Measurements from ENCODE around the gene HES7. TPM values are rescaled to one million over a fixed set of nuclear protein-coding genes. Genes with fewer than 3 reads are reported as not detected.
A peak's percentile ranks its signal among the peaks of the same experiment; 100 is the strongest.

The HES7 gene
- total and polyA plus RNA-seq, 9 donors, result 0.11 to 0.97 (median 0.74) TPM; not detected in 2

GRCh38 chr17:8166731-8167130, 42.8 kb upstream of the HES7 start:
- Histone ChIP-seq H3K9me3 (no peaks in the 10 kb centered on the region), H3K27me3 (no peaks in the 10 kb centered on the region), H3K4me1 (ENCODE audit: insufficient read depth) (peaks cover 11% of the 10 kb centered on the region), H3K27ac (no peak overlapping the region), H3K36me3 (no peaks in the 10 kb centered on the region), H3K4me3 (no peak overlapping the region)
- no peak for TF ChIP-seq EP300 (IDR thresholded peaks at IDR 0.05)
- TF ChIP-seq, protein P1, sequence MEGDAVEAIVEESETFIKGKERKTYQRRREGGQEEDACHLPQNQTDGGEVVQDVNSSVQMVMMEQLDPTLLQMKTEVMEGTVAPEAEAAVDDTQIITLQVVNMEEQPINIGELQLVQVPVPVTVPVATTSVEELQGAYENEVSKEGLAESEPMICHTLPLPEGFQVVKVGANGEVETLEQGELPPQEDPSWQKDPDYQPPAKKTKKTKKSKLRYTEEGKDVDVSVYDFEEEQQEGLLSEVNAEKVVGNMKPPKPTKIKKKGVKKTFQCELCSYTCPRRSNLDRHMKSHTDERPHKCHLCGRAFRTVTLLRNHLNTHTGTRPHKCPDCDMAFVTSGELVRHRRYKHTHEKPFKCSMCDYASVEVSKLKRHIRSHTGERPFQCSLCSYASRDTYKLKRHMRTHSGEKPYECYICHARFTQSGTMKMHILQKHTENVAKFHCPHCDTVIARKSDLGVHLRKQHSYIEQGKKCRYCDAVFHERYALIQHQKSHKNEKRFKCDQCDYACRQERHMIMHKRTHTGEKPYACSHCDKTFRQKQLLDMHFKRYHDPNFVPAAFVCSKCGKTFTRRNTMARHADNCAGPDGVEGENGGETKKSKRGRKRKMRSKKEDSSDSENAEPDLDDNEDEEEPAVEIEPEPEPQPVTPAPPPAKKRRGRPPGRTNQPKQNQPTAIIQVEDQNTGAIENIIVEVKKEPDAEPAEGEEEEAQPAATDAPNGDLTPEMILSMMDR (IDR thresholded peaks at IDR 0.05), result no peak
- TF ChIP-seq POLR2A (IDR thresholded peaks at IDR 0.05), result no peak
- no peak for DNase-seq
- intact Hi-C loops (cut with DNase I), result no loop called here
- 90 to 94% (median 92%) methylated on average over 6 of the region's 6 CpGs for WGBS, 3 donors

- DNase-seq, result peak in 1 of 5 donors; percentile 41
- Histone ChIP-seq H3K27ac (peak overlapping the region; percentile 99 to 100), H3K4me3 (no peak overlapping the region), H3K36me3 (no peaks in the 10 kb centered on the region), H3K27me3 (no peaks in the 10 kb centered on the region), H3K9me3 (no peaks in the 10 kb centered on the region), H3K4me1 (ENCODE audit: insufficient read depth) (peaks cover 16% of the 10 kb centered on the region)
- TF ChIP-seq POLR2A (IDR thresholded peaks at IDR 0.05) (no peak), EP300 (IDR thresholded peaks at IDR 0.05) (no peak)
- TF ChIP-seq, protein P1 (IDR thresholded peaks at IDR 0.05), result no peak
- 28 to 42% (median 32%) methylated on average over 6 of the region's 6 CpGs for WGBS, 3 donors
- intact Hi-C loops (cut with DNase I), result no loop called here
Observed at GRCh38 chr17:8164815-8165131, 40.9 kb upstream of the HES7 start.

DNA sequence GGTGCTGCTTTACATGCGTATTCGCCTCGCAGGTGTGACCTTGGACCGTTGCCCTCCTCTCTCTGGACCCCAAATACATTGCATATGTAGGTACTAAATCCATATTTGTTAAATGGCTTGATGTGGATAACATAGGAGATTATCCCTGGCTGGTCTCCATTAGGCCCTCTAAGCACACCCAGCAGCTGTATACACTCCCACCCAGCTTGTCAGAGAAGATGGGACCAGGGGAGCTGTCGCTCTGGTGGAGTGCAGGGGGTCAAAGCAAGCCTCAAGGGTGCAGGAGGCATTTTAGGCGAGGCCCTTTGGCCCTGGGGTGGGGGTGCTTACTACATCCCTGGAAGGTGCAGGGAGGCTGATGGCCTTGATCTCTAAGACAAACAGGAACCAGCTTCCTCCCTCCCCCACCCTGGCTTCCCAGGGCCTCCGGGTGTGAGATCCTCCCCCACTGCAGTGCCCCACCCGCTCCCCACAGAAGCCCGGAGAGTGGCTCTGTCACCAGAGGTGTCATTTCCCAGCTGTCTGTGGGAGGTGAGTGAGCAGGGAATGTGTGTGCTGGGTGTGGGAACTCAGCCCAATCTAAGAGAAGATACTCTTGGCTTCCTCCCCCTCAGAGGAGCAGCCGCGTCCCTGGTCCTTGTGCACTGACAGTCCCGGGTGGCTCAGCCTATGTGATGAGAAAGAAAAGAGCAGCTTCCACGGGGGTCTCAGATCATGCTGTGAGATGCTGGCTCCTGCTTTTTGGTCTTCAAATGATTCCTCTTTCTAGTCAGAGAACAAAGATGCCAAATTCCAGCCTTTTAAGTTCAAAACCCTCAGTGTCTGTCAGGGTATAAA, 40.3 kb upstream of the HES7 start:
- no peaks in the 10 kb centered on the region for H3K36me3 ChIP-seq
- 9 to 12% (median 11%) methylated on average over 13 of the region's 13 CpGs for WGBS, 3 donors
- TF ChIP-seq, protein P1 (IDR thresholded peaks at IDR 0.05), result peak in 1 of 3 donors; percentile 6
- TF ChIP-seq EP300 (IDR thresholded peaks at IDR 0.05), result no peak
- intact Hi-C loops (cut with DNase I), result loop anchor here in 2 of 4 donors (2.0 kb wide), 2 partner anchors 41 to 55 kb away; no protein-coding TSS in a partner anchor
- no peaks in the 10 kb centered on the region for H3K27me3 ChIP-seq
- H3K4me1 ChIP-seq (ENCODE audit: insufficient read depth), result peaks cover 16% of the 10 kb centered on the region
- no peaks in the 10 kb centered on the region for H3K9me3 ChIP-seq
- peak overlapping the region; percentile 99 to 100 for H3K27ac ChIP-seq
- DNase-seq, result peak; percentile 78 to 88 (median 84)
- H3K4me3 ChIP-seq, result no peak overlapping the region

DNA sequence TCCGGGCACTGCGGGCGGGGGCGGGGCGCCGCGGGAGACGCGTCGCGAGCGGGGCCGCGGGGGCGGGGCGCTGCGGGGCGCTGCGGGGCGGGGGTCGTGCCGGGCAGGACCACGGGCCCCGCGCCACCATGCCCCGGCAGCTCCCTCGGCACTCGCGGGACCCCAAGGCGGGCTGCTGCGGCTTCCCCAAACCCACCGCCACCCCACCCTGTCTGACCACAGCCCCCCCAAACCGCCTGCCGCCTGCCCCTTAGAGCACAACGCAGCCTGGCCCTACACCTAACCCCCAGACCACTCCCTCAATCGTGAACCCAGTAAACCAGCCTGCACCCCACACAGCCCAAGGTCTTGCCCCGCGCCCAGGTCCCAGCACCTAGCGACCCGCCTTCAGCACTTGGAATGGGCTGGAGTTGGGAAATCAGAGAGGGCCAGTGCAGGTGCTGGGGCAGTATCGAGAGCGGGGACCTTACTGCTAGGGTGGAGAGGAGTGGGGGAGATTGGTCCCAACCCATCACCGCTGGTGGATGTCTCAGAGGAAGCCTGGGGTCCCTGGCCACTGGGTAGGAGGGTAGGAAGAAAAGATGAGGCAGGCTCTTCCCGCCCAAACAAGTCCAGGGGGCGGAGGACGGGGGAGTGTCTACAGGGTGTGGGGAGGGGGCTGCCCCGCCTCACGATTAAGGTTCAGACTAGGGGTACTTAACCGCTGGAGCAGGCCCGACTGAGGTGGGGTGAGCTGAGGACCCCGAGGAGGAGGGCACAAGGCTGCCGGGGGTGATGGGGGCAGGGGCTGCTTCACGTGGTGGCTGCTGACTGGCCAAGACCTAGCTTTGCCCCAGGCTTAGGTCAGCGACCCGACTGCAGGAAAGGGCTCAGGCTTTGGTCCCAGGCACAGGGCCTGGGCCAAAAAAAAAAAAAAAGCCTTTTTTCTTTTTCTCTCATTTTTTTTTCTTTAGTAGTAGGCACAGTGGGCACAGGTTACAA, 39.4 kb upstream of the HES7 start:
- intact Hi-C loops (cut with DNase I), result loop anchor here in 2 of 4 donors (2.0 kb wide), 2 partner anchors 40 to 56 kb away; no protein-coding TSS in a partner anchor
- WGBS, 3 donors, result 4 to 12% (median 7%) methylated on average over 23 to 55 of the region's 55 CpGs
- DNase-seq, result peak in 4 of 5 donors; percentile 58 to 69 (median 66)
- H3K9me3 ChIP-seq, result no peaks in the 10 kb centered on the region
- peak overlapping the region; percentile 77 for H3K4me3 ChIP-seq
- peak overlapping the region; percentile 99 to 100 for H3K27ac ChIP-seq
- no peak for TF ChIP-seq EP300 (IDR thresholded peaks at IDR 0.05)
- no peak for TF ChIP-seq POLR2A (IDR thresholded peaks at IDR 0.05)
- TF ChIP-seq, protein P1 (IDR thresholded peaks at IDR 0.05), result no peak
- H3K4me1 ChIP-seq (ENCODE audit: insufficient read depth), result peaks cover 16% of the 10 kb centered on the region
- no peaks in the 10 kb centered on the region for H3K36me3 ChIP-seq
- no peaks in the 10 kb centered on the region for H3K27me3 ChIP-seq

All from ovary (tissue), 9 donors.